Loucy (cell line): Measurements from ENCODE around the gene CALN1.
"Not testable (repeated sequence)": the region's sequence is repeated elsewhere in the genome, so short reads cannot be mapped to it uniquely, and the experiment has no call there.

Experiments
- H2AFZ ChIP-seq: fragments of 200-600 bp; sonication (generic); 2 replicates; pipeline ENCODE4 v1.6.0; 2016; ENCODE audit warnings: antibody characterized with exemption, mild to moderate bottlenecking, low read length, moderate library complexity
- H3F3A ChIP-seq: fragments of 200-600 bp; 2 replicates; pipeline ENCODE4 v1.6.0; 2016; ENCODE audit warnings: antibody characterized with exemption, low read depth, mild to moderate bottlenecking
- H3K27me3 ChIP-seq: fragments of 200-600 bp; sonication (generic); 2 replicates; pipeline ENCODE4 v1.6.1; 2014; ENCODE audit warnings: low read length, mild to moderate bottlenecking; ENCODE audit not compliant: insufficient read depth, poor library complexity, severe bottlenecking
- H3K36me3 ChIP-seq: fragments of 200-600 bp; sonication (generic); 2 replicates; pipeline ENCODE4 v1.6.1; 2016; ENCODE audit warnings: low read length; ENCODE audit not compliant: insufficient read depth
- H3K4me1 ChIP-seq: fragments of 200-600 bp; sonication (generic); 2 replicates; pipeline ENCODE4 v1.5.1; 2014; ENCODE audit warnings: low read length, mild to moderate bottlenecking; ENCODE audit not compliant: insufficient read depth, poor library complexity, severe bottlenecking
- H3K4me2 ChIP-seq: fragments of 200-600 bp; sonication (generic); 2 replicates; pipeline ENCODE4 v1.6.0; 2014; ENCODE audit warnings: antibody characterized with exemption, low read length, low read depth, mild to moderate bottlenecking; ENCODE audit not compliant: poor library complexity, severe bottlenecking
- H3K4me3 ChIP-seq: fragments of 200-600 bp; sonication (generic); 2 replicates; pipeline ENCODE4 v1.5.1; 2014; ENCODE audit warnings: low read length, mild to moderate bottlenecking, mixed read lengths; ENCODE audit not compliant: poor library complexity, severe bottlenecking
- H3K79me2 ChIP-seq: fragments of 200-600 bp; sonication (generic); 2 replicates; pipeline ENCODE4 v1.6.1; 2014; ENCODE audit warnings: low read length; ENCODE audit not compliant: insufficient read depth
- H3K9ac ChIP-seq: fragments of 200-600 bp; sonication (generic); 2 replicates; pipeline ENCODE4 v1.6.0; 2014; ENCODE audit warnings: mild to moderate bottlenecking, low read depth, low read length, moderate library complexity; ENCODE audit not compliant: poor library complexity, severe bottlenecking
- H3K9me2 ChIP-seq: fragments of 200-600 bp; sonication (generic); replicated peaks from 2 replicates; pipeline ENCODE4 v1.6.1; 2016; ENCODE audit warnings: low read depth, low read length, mixed read lengths
- H3K9me3 ChIP-seq: fragments of 200-600 bp; sonication (generic); 2 replicates; pipeline ENCODE4 v1.6.1; 2014; ENCODE audit warnings: mild to moderate bottlenecking, antibody characterized with exemption, low read length, low read depth; ENCODE audit not compliant: insufficient read depth
- H4K20me1 ChIP-seq: fragments of 200-600 bp; sonication (generic); 2 replicates; pipeline ENCODE4 v1.6.0; 2014; ENCODE audit warnings: antibody characterized with exemption, low read length, mild to moderate bottlenecking; ENCODE audit not compliant: insufficient read depth, poor library complexity, severe bottlenecking
- CTCF ChIP-seq: fragments of 200-600 bp; sonication (generic); conservative IDR thresholded peaks from 2 replicates; pipeline ENCODE4 v1.5.1; 2014; ENCODE audit warnings: mild to moderate bottlenecking, antibody characterized with exemption, low read length
- EZH2phosphoT487 ChIP-seq: fragments of 200-600 bp; IDR thresholded peaks from 2 replicates; pipeline ENCODE4 v1.6.1; 2018; ENCODE audit warnings: antibody characterized with exemption, mild to moderate bottlenecking, moderate library complexity, borderline replicate concordance

Gene CALN1

GRCh38 chr7:71925663-71926062, 486.5 kb downstream of the CALN1 start:
- Histone ChIP-seq H3K4me3 (no peak overlapping the region), H3K79me2 (no peaks in the 10 kb centered on the region), H3K9me3 (peaks cover 5% of the 10 kb centered on the region; the same call in 1 of the 2 replicates), H3K4me1 (no peaks in the 10 kb centered on the region), H3K27me3 (no peaks in the 10 kb centered on the region), H3K9me2 (no peaks in the 10 kb centered on the region), H4K20me1 (no peaks in the 10 kb centered on the region), H3K36me3 (no peaks in the 10 kb centered on the region), H3K4me2 (no peak overlapping the region), H3F3A (no peaks in the 10 kb centered on the region), H3K9ac (no peak overlapping the region), H2AFZ (no peak overlapping the region)
- TF ChIP-seq CTCF (0 out of 2 replicates have a peak, but pooled peaks have one; percentile 9), EZH2phosphoT487 (no peak)

GRCh38 chr7:71914204-71914603, 497.9 kb downstream of the CALN1 start:
- H4K20me1 ChIP-seq, H3K4me3 ChIP-seq, H3K9ac ChIP-seq, H2AFZ ChIP-seq, H3K4me2 ChIP-seq, H3K4me1 ChIP-seq, H3F3A ChIP-seq, H3K36me3 ChIP-seq, H3K27me3 ChIP-seq, H3K79me2 ChIP-seq, H3K9me3 ChIP-seq, H3K9me2 ChIP-seq: not testable (repeated sequence)

GRCh38 chr7:71912476-71912875, 499.7 kb downstream of the CALN1 start:
- no peaks in the 10 kb centered on the region for H3K4me1 ChIP-seq
- no peak overlapping the region for H3K4me3 ChIP-seq
- no peaks in the 10 kb centered on the region for H3K27me3 ChIP-seq
- no peak overlapping the region for H3K9ac ChIP-seq
- H3K79me2 ChIP-seq = no peaks in the 10 kb centered on the region
- H3K9me2 ChIP-seq = no peaks in the 10 kb centered on the region
- H3K36me3 ChIP-seq = no peaks in the 10 kb centered on the region
- no peaks in the 10 kb centered on the region for H4K20me1 ChIP-seq
- H3K4me2 ChIP-seq = no peak overlapping the region
- no peaks in the 10 kb centered on the region; the same call in 1 of the 2 replicates for H3K9me3 ChIP-seq
- no peak for TF ChIP-seq EZH2phosphoT487
- no peaks in the 10 kb centered on the region for H3F3A ChIP-seq
- no peak overlapping the region for H2AFZ ChIP-seq

- Histone ChIP-seq H3F3A (no peaks in the 10 kb centered on the region), H3K27me3 (no peaks in the 10 kb centered on the region), H3K36me3 (no peaks in the 10 kb centered on the region), H3K9me2 (no peaks in the 10 kb centered on the region), H3K9ac (no peak overlapping the region), H2AFZ (no peak overlapping the region), H4K20me1 (no peaks in the 10 kb centered on the region), H3K4me1 (no peaks in the 10 kb centered on the region), H3K79me2 (no peaks in the 10 kb centered on the region), H3K4me3 (no peak overlapping the region), H3K9me3 (no peaks in the 10 kb centered on the region; the same call in 1 of the 2 replicates), H3K4me2 (no peak overlapping the region)
- no peak for TF ChIP-seq EZH2phosphoT487
- TF ChIP-seq CTCF = no peak
Observed at GRCh38 chr7:71911051-71911450, 501.1 kb downstream of the CALN1 start.
